HUES6 (cell line): ENCODE results near the gene ADGRG4.
"Not testable (repeated sequence)": the region's sequence is repeated elsewhere in the genome, so short reads cannot be mapped to it uniquely, and the experiment has no call there.

Experiments used
- H3K27ac ChIP-seq: 2 replicates; pipeline ENCODE4 v1.7.0; 2013; ENCODE audit warnings: low read depth, mild to moderate bottlenecking, low read length, inconsistent platforms
- H3K27me3 ChIP-seq: 2 replicates; pipeline ENCODE4 v1.6.1; 2013; ENCODE audit warnings: low read length; ENCODE audit not compliant: control insufficient read depth, insufficient read depth
- H3K36me3 ChIP-seq: 2 replicates; pipeline ENCODE4 v1.6.1; 2013; ENCODE audit warnings: low read length; ENCODE audit not compliant: control insufficient read depth, insufficient read depth
- H3K4me1 ChIP-seq: 2 replicates; pipeline ENCODE4 v1.6.1; 2013; ENCODE audit warnings: low read length; ENCODE audit not compliant: control insufficient read depth, insufficient read depth
- H3K4me3 ChIP-seq: 2 replicates; pipeline ENCODE4 v1.5.1; 2013; ENCODE audit warnings: low read depth, low read length
- H3K9ac ChIP-seq: one replicate; pipeline ENCODE4 v1.6.1; 2013; ENCODE audit warnings: mild to moderate bottlenecking, low read length
- H3K9me3 ChIP-seq: 2 replicates; pipeline ENCODE4 v1.6.1; 2013; ENCODE audit warnings: low read depth, low read length; ENCODE audit not compliant: control insufficient read depth, insufficient read depth

The ADGRG4 gene

GRCh38 chrX:136300721-136301120, at the start of gene ADGRG4:
ADGRG4 (plus strand) TSS chrX:136300963; CDS start chrX:136308778, 7,815 bp downstream.
- not testable (repeated sequence) for H3K9ac ChIP-seq, H3K4me3 ChIP-seq, H3K4me1 ChIP-seq, H3K9me3 ChIP-seq, H3K36me3 ChIP-seq, H3K27ac ChIP-seq
- peaks cover 10% of the 10 kb centered on the region for H3K27me3 ChIP-seq

GRCh38 chrX:136251041-136251991, 49.4 kb upstream of the ADGRG4 start, which contains the start of gene MAP7D3:
MAP7D3 (minus strand) TSS chrX:136251400; CDS start chrX:136251358, 42 bp downstream.
- H3K4me1 ChIP-seq, result peaks cover 11% of the 10 kb centered on the region; the same call in 1 of the 2 replicates
- no peak within 1 kb of the TSS; the same call in 1 of the 2 replicates for H3K27ac ChIP-seq
- H3K9me3 ChIP-seq, result no peaks in the 10 kb centered on the region
- H3K4me3 ChIP-seq, result peak within 1 kb of the TSS; percentile 67
- H3K9ac ChIP-seq, result peak within 1 kb of the TSS; percentile 70
- H3K27me3 ChIP-seq, result peaks cover 8% of the 10 kb centered on the region; the same call in 1 of the 2 replicates
- no peaks in the 10 kb centered on the region for H3K36me3 ChIP-seq

GRCh38 chrX:136255541-136255940, 45.2 kb upstream of the ADGRG4 start:
- no peak overlapping the region for H3K9ac ChIP-seq
- peaks cover 16% of the 10 kb centered on the region for H3K4me1 ChIP-seq
- no peaks in the 10 kb centered on the region for H3K36me3 ChIP-seq

GRCh38 chrX:136256026-136256425, 44.7 kb upstream of the ADGRG4 start:
- Histone ChIP-seq H3K36me3 (no peaks in the 10 kb centered on the region), H3K4me1 (peaks cover 16% of the 10 kb centered on the region), H3K27me3 (no peaks in the 10 kb centered on the region; the same call in 1 of the 2 replicates), H3K9ac (no peak overlapping the region), H3K4me3 (no peak overlapping the region), H3K27ac (no peak overlapping the region), H3K9me3 (no peaks in the 10 kb centered on the region)

More at GRCh38 chrX:136255541-136255940, 45.2 kb upstream of the ADGRG4 start:
- Histone ChIP-seq H3K4me3 (no peak overlapping the region), H3K27me3 (no peaks in the 10 kb centered on the region; the same call in 1 of the 2 replicates), H3K27ac (no peak overlapping the region), H3K9me3 (no peaks in the 10 kb centered on the region)

GRCh38 chrX:136258951-136259350, 41.8 kb upstream of the ADGRG4 start:
- no peaks in the 10 kb centered on the region for H3K9me3 ChIP-seq
- no peak overlapping the region for H3K4me3 ChIP-seq
- H3K27ac ChIP-seq, result no peak overlapping the region
- H3K9ac ChIP-seq, result no peak overlapping the region
- H3K27me3 ChIP-seq, result no peaks in the 10 kb centered on the region; the same call in 1 of the 2 replicates
- H3K36me3 ChIP-seq, result no peaks in the 10 kb centered on the region
- peaks cover 11% of the 10 kb centered on the region for H3K4me1 ChIP-seq

GRCh38 chrX:136259543-136259942, 41.2 kb upstream of the ADGRG4 start:
- Histone ChIP-seq H3K9ac (no peak overlapping the region), H3K27ac (no peak overlapping the region), H3K36me3 (no peaks in the 10 kb centered on the region), H3K4me1 (peaks cover 11% of the 10 kb centered on the region), H3K4me3 (no peak overlapping the region), H3K27me3 (no peaks in the 10 kb centered on the region; the same call in 1 of the 2 replicates), H3K9me3 (no peaks in the 10 kb centered on the region)

GRCh38 chrX:136260776-136261175, 40.0 kb upstream of the ADGRG4 start:
- Histone ChIP-seq H3K36me3 (no peaks in the 10 kb centered on the region), H3K27ac (no peak overlapping the region), H3K9me3 (no peaks in the 10 kb centered on the region), H3K4me1 (peaks cover 10% of the 10 kb centered on the region), H3K4me3 (no peak overlapping the region), H3K9ac (no peak overlapping the region), H3K27me3 (no peaks in the 10 kb centered on the region; the same call in 1 of the 2 replicates)

- Histone ChIP-seq H3K9ac (no peak overlapping the region), H3K27me3 (no peaks in the 10 kb centered on the region; the same call in 1 of the 2 replicates), H3K36me3 (no peaks in the 10 kb centered on the region), H3K4me1 (peaks cover 5% of the 10 kb centered on the region), H3K27ac (no peak overlapping the region), H3K9me3 (no peaks in the 10 kb centered on the region), H3K4me3 (no peak overlapping the region)
Observed at GRCh38 chrX:136261321-136261720, 39.4 kb upstream of the ADGRG4 start.

GRCh38 chrX:136262243-136262642, 38.5 kb upstream of the ADGRG4 start:
- peaks cover 5% of the 10 kb centered on the region; the same call in 1 of the 2 replicates for H3K4me1 ChIP-seq
- no peaks in the 10 kb centered on the region; the same call in 1 of the 2 replicates for H3K27me3 ChIP-seq
- H3K27ac ChIP-seq, result no peak overlapping the region
- no peak overlapping the region for H3K9ac ChIP-seq
- H3K36me3 ChIP-seq, result no peaks in the 10 kb centered on the region
- no peaks in the 10 kb centered on the region for H3K9me3 ChIP-seq
- no peak overlapping the region for H3K4me3 ChIP-seq

GRCh38 chrX:136262812-136263315, 37.9 kb upstream of the ADGRG4 start:
- Histone ChIP-seq H3K4me1 (peaks cover 5% of the 10 kb centered on the region; the same call in 1 of the 2 replicates), H3K9me3 (no peaks in the 10 kb centered on the region), H3K9ac (no peak overlapping the region)

GRCh38 chrX:136266828-136267227, 33.9 kb upstream of the ADGRG4 start:
- H3K36me3 ChIP-seq, result no peaks in the 10 kb centered on the region
- H3K4me1 ChIP-seq, result no peaks in the 10 kb centered on the region
- H3K9me3 ChIP-seq, result no peaks in the 10 kb centered on the region
- no peak overlapping the region for H3K27ac ChIP-seq
- H3K4me3 ChIP-seq, result no peak overlapping the region
- peaks cover 5% of the 10 kb centered on the region; the same call in 1 of the 2 replicates for H3K27me3 ChIP-seq
- H3K9ac ChIP-seq, result no peak overlapping the region

More at GRCh38 chrX:136262812-136263315, 37.9 kb upstream of the ADGRG4 start:
- Histone ChIP-seq H3K27me3 (no peaks in the 10 kb centered on the region; the same call in 1 of the 2 replicates), H3K4me3 (no peak overlapping the region), H3K27ac (no peak overlapping the region), H3K36me3 (no peaks in the 10 kb centered on the region)
